ENCODE measurements around the gene APOM.

The APOM gene

GRCh38 chr6:31701666-31702404 is 46.1 kb downstream of the APOM start:
- no peak for TF ChIP-seq CSDC2 (CRISPR knock-in tag; IDR thresholded peaks at IDR 0.05)
- ATAC-seq = peak; percentile 3; the same call in 1 of the 3 replicates

GRCh38 chr6:31702405-31702818 is 46.7 kb downstream of the APOM start:
- ATAC-seq = peak; percentile 45
- TF ChIP-seq GLIS3 (CRISPR knock-in tag; IDR thresholded peaks at IDR 0.05) (no peak), TSHZ2 (CRISPR knock-in tag; IDR thresholded peaks at IDR 0.05) (no peak), TOX (CRISPR knock-in tag; IDR thresholded peaks at IDR 0.05; ENCODE audit: borderline replicate concordance) (no peak)

GRCh38 chr6:31702819-31703716 is 47.4 kb downstream of the APOM start, which contains the start of gene ABHD16A:
ABHD16A (minus strand) TSS chr6:31703324; CDS start chr6:31703281, 43 bp downstream.
- peak; percentile 95 for ATAC-seq
- TF ChIP-seq CSRNP3 (CRISPR knock-in tag; IDR thresholded peaks at IDR 0.05) (0 out of 2 replicates have a peak, but pooled peaks have one; percentile 2), TOX (CRISPR knock-in tag; IDR thresholded peaks at IDR 0.05; ENCODE audit: borderline replicate concordance) (no peak)

GRCh38 chr6:31705931-31706330 is 50.2 kb downstream of the APOM start:
- TF ChIP-seq SNAI2 (CRISPR knock-in tag; IDR thresholded peaks at IDR 0.05) (no peak), ZNF8 (CRISPR knock-in tag; IDR thresholded peaks at IDR 0.05) (no peak), ARNTL (CRISPR knock-in tag; IDR thresholded peaks at IDR 0.05; ENCODE audit: borderline replicate concordance, low read depth) (no peak), CREB5 (CRISPR knock-in tag; IDR thresholded peaks at IDR 0.05; ENCODE audit: low read depth) (no peak), GLIS3 (CRISPR knock-in tag; IDR thresholded peaks at IDR 0.05) (no peak), ZFP3 (CRISPR knock-in tag; IDR thresholded peaks at IDR 0.05) (no peak), PATZ1 (CRISPR knock-in tag; IDR thresholded peaks at IDR 0.05; ENCODE audit: borderline replicate concordance) (no peak), POU6F1 (CRISPR knock-in tag; IDR thresholded peaks at IDR 0.05; ENCODE audit: borderline replicate concordance, low read depth) (no peak), PPARA (CRISPR knock-in tag; IDR thresholded peaks at IDR 0.05; ENCODE audit: borderline replicate concordance) (no peak), ESRRG (CRISPR knock-in tag; IDR thresholded peaks at IDR 0.05) (no peak), TOX (CRISPR knock-in tag; IDR thresholded peaks at IDR 0.05; ENCODE audit: borderline replicate concordance) (no peak), CSDC2 (CRISPR knock-in tag; IDR thresholded peaks at IDR 0.05) (no peak), CSRNP3 (CRISPR knock-in tag; IDR thresholded peaks at IDR 0.05) (no peak), ZFP30 (CRISPR knock-in tag; IDR thresholded peaks at IDR 0.05) (no peak)
- ATAC-seq = no peak

Measured in SK-N-SH treated with all-trans-retinoic acid at 6 μM for 48 hours (cell line).